Activated naive CD8-positive, alpha-beta T cell (primary cell): ENCODE data around the gene ABI3.

Experiments
- H3K27ac Mint-ChIP-seq: one replicate; pipeline ENCODE4 v1.8.0; 2021; ENCODE audit warnings: mixed read lengths
- H3K27me3 Mint-ChIP-seq: one replicate; pipeline ENCODE4 v1.8.0; 2021; ENCODE audit warnings: mixed read lengths
- H3K36me3 Mint-ChIP-seq: one replicate; pipeline ENCODE4 v1.8.0; 2021; ENCODE audit warnings: mixed read lengths
- H3K4me1 Mint-ChIP-seq: one replicate; pipeline ENCODE4 v1.8.0; 2021; ENCODE audit warnings: low read depth, mixed read lengths
- H3K4me3 Mint-ChIP-seq: one replicate; pipeline ENCODE4 v1.8.0; 2021; ENCODE audit warnings: mild to moderate bottlenecking, mixed read lengths
- H3K9me3 Mint-ChIP-seq: one replicate; pipeline ENCODE4 v1.8.0; 2021; ENCODE audit warnings: low read depth, mixed read lengths

The ABI3 gene

DNA sequence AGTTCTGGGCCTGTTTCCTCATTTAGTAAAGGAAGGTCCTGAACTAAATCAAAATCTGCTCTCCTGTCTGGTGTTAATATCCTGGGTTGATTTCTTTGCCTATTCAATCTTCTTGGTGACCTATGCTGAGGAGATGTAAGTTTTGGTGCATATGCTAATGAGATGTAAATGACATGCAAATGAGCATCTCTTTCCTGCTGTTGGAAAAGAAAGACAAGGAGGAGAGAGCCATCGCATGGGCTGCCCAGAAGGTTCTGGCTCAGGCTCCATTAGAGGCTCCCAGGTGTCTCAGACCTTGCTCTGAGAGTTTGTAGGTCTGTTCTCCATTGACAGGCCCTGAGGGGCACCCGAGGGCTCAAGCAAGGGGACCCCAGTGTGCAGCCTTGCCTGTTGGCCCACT, 3.3 kb downstream of the ABI3 start:
- H3K27ac Mint-ChIP-seq: peak overlapping the region; percentile 96
- no peaks in the 10 kb centered on the region for H3K27me3 Mint-ChIP-seq
- H3K36me3 Mint-ChIP-seq: peaks cover 14% of the 10 kb centered on the region
- H3K4me1 Mint-ChIP-seq: peaks cover 86% of the 10 kb centered on the region
- no peaks in the 10 kb centered on the region for H3K9me3 Mint-ChIP-seq
- peak overlapping the region; percentile 78 for H3K4me3 Mint-ChIP-seq

GRCh38 chr17:49214676-49215360, 4.3 kb downstream of the ABI3 start:
- Mint-ChIP-seq H3K4me3 (peak overlapping the region; percentile 78), H3K36me3 (peaks cover 14% of the 10 kb centered on the region), H3K9me3 (no peaks in the 10 kb centered on the region), H3K27me3 (no peaks in the 10 kb centered on the region), H3K27ac (peak overlapping the region; percentile 96), H3K4me1 (peaks cover 86% of the 10 kb centered on the region)

DNA sequence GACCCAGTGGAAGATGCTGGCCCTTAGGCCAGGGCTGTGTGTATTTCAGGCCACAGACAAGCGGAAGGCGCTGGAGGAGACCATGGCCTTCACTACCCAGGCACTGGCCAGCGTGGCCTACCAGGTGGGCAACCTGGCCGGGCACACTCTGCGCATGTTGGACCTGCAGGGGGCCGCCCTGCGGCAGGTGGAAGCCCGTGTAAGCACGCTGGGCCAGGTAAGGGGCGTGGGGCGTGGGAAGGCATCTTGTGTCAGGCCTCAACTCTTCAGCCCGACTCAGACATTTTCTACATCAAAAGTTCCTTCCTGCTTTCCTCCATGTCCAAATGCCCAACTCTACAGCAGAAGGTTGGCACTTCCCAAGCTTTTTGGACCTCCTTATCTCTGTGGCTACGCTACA, 6.0 kb downstream of the ABI3 start:
- Mint-ChIP-seq H3K9me3 (no peaks in the 10 kb centered on the region), H3K4me3 (peak overlapping the region; percentile 78), H3K27ac (peak overlapping the region; percentile 91), H3K36me3 (peaks cover 14% of the 10 kb centered on the region), H3K27me3 (no peaks in the 10 kb centered on the region), H3K4me1 (peaks cover 75% of the 10 kb centered on the region)

DNA sequence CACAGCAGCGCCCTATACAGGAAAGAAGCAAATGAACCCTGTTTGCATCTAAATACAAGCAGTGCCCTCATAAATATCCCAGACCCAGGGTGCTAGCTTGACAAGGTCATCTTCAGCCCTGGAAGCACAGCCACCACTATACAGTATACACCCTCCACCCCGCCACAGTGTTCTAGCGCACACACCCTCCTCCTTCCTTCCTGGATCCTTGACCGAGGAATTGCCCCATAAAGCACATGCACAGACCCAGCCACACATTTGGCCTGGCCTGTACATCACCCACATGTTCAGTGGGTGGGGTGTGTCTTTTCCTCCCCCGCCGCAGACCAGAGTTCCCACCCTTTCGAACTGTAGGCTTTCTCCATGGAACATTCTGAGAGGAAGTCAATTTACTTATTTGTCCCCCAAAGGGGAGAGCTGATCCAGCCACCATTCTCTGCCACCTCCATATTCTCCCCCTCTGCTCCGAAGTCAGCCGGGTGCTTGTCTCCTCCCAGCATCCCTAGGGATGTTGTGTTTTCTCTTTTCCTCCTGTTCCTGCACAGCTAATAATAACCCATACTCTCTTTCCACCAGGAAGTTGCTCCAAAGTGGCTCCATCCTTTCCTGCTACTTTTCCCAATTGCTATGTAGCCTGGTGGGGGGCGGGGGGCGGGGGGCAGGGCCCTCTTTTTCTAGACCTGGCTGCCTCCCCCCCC, 6.6 kb downstream of the ABI3 start:
- no peaks in the 10 kb centered on the region for H3K9me3 Mint-ChIP-seq
- H3K36me3 Mint-ChIP-seq: peaks cover 14% of the 10 kb centered on the region
- H3K4me3 Mint-ChIP-seq: peak overlapping the region; percentile 78

DNA sequence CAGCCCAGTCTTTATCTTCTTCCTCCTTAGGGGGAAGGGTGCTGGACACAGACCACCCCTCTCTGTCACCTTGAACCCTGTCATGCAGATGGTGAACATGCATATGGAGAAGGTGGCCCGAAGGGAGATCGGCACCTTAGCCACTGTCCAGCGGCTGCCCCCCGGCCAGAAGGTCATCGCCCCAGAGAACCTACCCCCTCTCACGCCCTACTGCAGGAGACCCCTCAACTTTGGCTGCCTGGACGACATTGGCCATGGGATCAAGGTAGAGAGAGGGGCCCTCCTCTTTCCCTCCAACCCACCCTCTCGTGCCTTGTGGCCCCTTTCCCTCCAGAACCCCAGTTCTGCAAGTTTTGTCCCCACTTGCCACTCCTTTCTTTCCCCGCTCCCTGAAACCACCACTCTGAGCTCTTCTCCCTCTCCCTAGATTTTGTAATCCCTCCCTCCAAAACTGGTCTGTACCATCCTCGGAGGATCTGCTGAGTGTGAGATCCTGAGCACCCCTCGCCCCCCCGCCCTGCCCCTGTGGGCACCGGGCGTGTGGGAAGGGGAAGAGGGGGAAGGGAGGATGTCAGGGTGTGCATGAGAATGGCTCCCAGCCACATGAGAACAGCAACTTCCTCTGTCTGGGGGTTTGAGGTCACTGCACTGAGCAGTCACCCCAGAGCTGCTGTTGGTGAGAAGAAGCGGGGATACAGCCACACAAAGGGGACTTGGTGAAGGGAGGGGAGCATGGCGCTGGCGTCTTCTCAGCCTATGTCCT, 7.3 kb downstream of the ABI3 start:
- no peaks in the 10 kb centered on the region for H3K9me3 Mint-ChIP-seq
- H3K4me1 Mint-ChIP-seq: peaks cover 66% of the 10 kb centered on the region
- H3K27ac Mint-ChIP-seq: peak overlapping the region; percentile 93
- H3K27me3 Mint-ChIP-seq: no peaks in the 10 kb centered on the region
- peak overlapping the region; percentile 81 for H3K4me3 Mint-ChIP-seq
- H3K36me3 Mint-ChIP-seq: peaks cover 14% of the 10 kb centered on the region

More for the DNA sequence above, 6.6 kb downstream of the ABI3 start:
- Mint-ChIP-seq H3K27me3 (no peaks in the 10 kb centered on the region), H3K4me1 (peaks cover 71% of the 10 kb centered on the region), H3K27ac (peak overlapping the region; percentile 91)

DNA sequence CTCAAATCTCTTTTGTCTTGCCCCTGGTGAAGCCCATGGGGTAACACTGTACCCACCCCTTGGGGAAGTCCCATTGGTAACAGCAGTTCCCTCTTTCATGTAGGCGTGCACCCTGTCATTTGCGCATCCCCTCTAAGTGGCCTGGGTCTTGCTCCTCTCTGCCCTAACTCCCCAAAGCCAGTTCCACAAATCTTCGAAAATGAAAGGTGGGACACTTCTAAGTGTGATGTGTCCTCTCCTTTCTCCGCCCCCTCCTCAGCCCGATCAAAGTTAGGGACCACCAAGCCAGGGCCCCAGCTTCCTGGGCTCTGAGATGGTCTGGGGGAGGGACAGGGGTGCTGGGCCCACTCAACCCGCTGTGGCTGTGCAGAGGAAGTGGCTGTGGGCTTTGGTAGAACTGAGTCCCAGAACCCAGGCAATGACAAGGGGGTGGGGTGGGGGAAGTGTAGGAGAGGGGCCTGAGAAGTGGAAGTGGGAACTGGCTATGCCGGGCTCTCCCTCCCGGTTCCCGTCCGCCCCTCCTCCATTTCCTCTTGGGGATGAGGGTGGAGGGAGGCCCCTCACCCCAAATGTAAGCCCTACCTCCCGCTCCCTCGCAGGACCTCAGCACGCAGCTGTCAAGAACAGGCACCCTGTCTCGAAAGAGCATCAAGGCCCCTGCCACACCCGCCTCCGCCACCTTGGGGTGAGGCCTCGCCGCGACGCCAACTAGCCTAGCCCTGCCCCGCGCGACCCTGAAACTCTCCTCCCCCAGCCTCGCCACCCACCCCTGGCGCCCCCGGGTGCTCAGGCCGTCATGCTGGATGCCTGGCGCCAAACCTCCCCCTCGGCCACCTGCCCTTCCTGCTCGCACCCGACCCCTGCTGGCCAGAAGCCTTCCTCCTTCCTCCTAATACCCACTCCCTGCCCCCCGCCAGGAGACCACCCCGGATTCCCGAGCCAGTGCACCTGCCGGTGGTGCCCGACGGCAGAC, 8.7 kb downstream of the ABI3 start:
- peak overlapping the region; percentile 72 for H3K4me3 Mint-ChIP-seq
- no peaks in the 10 kb centered on the region for H3K9me3 Mint-ChIP-seq
- peak overlapping the region; percentile 92 for H3K27ac Mint-ChIP-seq
- peaks cover 14% of the 10 kb centered on the region for H3K36me3 Mint-ChIP-seq
- no peaks in the 10 kb centered on the region for H3K27me3 Mint-ChIP-seq
- peaks cover 63% of the 10 kb centered on the region for H3K4me1 Mint-ChIP-seq

DNA sequence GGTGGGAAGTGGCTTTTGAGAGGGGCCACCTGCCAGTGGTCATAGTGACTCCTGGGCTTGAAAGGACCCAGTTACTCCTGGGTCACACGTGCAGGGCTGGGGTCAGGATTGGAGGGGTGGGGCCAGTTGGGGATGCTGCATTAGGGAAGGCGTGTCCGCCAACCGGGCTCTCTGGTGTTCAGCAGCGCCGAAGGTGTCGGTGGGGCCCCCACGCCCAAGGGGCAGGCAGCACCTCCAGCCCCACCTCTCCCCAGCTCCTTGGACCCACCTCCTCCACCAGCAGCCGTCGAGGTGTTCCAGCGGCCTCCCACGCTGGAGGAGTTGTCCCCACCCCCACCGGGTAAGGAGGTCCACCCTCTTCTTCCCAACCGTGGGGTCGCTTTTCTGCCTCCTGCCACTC, 9.5 kb downstream of the ABI3 start:
- H3K36me3 Mint-ChIP-seq: peaks cover 9% of the 10 kb centered on the region
- H3K27me3 Mint-ChIP-seq: no peaks in the 10 kb centered on the region
- H3K9me3 Mint-ChIP-seq: no peaks in the 10 kb centered on the region
- no peak overlapping the region for H3K4me3 Mint-ChIP-seq
- no peak overlapping the region for H3K27ac Mint-ChIP-seq
- H3K4me1 Mint-ChIP-seq: peaks cover 59% of the 10 kb centered on the region

DNA sequence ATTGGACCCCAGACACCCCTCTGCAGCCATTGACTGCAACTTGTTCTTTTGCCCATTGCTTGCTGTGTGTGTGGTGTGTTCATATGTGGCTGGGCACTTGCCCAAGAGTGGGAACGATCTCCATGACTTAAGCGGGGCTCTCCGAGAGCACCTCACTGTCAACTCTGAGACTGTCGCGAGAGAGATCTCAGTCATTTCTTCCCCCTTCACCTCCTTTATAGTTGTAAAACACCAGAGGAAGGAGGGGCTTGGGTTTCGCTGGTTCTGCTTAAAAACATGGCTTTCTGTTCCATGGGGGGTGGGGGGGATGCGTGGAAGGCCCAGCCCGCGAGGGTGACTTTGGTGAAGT, 12.6 kb downstream of the ABI3 start:
- H3K36me3 Mint-ChIP-seq: no peaks in the 10 kb centered on the region
- H3K27me3 Mint-ChIP-seq: peaks cover 2% of the 10 kb centered on the region
- peaks cover 35% of the 10 kb centered on the region for H3K4me1 Mint-ChIP-seq
- H3K4me3 Mint-ChIP-seq: peak overlapping the region; percentile 84
- H3K27ac Mint-ChIP-seq: no peak overlapping the region
- no peaks in the 10 kb centered on the region for H3K9me3 Mint-ChIP-seq

- Mint-ChIP-seq H3K27me3 (peaks cover 2% of the 10 kb centered on the region), H3K9me3 (no peaks in the 10 kb centered on the region), H3K4me3 (peak overlapping the region; percentile 84), H3K36me3 (no peaks in the 10 kb centered on the region), H3K27ac (no peak overlapping the region), H3K4me1 (peaks cover 31% of the 10 kb centered on the region)
Measured at GRCh38 chr17:49223517-49224197, 13.2 kb downstream of the ABI3 start.

DNA sequence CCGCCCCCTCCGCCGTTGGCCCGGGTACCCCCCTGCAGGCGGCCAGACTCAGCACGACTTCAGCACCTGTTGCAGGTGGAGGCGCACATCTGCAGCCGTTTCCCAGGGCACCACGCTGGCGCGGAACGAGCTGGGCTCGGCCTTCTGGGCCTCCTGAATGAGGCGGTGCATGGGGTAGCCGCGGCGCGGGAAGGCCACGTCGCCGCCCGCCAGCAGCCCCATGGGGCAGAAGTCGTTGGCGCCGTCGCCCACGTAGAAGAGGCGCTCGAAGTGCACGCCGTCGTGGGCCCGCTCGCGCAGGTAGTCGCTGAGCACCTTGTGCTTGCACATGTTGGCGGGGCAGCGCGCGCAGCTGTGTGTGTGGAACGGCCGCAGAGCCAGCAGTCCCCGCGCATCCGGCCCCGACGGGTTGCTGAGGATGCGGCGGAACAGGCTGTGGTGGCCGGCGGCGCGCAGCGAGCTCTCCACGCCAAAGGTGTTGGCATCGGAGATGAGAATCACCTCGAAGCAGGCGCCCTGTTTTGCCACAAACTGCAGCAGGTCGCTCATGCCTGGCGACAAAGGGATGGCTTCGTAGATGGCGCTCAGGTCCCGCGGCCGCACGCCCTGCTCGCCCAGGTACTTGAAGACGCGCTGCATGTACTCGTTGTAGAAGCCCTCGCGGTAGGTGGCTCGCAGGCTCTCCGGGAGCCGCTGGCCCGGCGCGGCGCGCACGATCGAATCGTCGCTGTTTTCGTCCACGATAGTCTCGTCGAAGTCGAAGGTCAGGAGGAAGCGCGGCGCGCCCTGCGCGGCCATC, 13.9 kb downstream of the ABI3 start:
- no peaks in the 10 kb centered on the region for H3K9me3 Mint-ChIP-seq
- H3K27ac Mint-ChIP-seq: no peak overlapping the region
- H3K4me3 Mint-ChIP-seq: peak overlapping the region; percentile 70
- peaks cover 24% of the 10 kb centered on the region for H3K4me1 Mint-ChIP-seq
- H3K27me3 Mint-ChIP-seq: peaks cover 2% of the 10 kb centered on the region
- no peaks in the 10 kb centered on the region for H3K36me3 Mint-ChIP-seq

DNA sequence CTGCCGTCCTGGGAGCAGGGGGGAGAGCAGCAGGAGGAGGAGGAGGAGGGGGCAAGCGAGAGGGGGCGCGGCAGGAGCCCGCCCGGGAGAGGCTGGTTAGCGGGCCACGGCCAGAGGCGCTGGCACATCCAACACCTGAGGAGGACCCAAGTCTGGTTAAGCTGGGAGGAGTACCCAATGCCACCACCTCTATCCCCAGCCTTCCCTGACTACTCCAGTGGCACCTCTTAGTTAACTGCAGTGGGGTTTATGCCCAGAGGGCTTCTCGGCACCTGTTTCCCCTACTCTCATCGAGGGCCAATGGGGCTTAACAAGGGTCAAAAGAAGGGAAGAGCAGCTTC, 14.5 kb downstream of the ABI3 start:
- peak overlapping the region; percentile 70 for H3K4me3 Mint-ChIP-seq
- no peaks in the 10 kb centered on the region for H3K36me3 Mint-ChIP-seq
- H3K4me1 Mint-ChIP-seq: peaks cover 23% of the 10 kb centered on the region
- no peaks in the 10 kb centered on the region for H3K9me3 Mint-ChIP-seq
- peaks cover 5% of the 10 kb centered on the region for H3K27me3 Mint-ChIP-seq
- no peak overlapping the region for H3K27ac Mint-ChIP-seq

DNA sequence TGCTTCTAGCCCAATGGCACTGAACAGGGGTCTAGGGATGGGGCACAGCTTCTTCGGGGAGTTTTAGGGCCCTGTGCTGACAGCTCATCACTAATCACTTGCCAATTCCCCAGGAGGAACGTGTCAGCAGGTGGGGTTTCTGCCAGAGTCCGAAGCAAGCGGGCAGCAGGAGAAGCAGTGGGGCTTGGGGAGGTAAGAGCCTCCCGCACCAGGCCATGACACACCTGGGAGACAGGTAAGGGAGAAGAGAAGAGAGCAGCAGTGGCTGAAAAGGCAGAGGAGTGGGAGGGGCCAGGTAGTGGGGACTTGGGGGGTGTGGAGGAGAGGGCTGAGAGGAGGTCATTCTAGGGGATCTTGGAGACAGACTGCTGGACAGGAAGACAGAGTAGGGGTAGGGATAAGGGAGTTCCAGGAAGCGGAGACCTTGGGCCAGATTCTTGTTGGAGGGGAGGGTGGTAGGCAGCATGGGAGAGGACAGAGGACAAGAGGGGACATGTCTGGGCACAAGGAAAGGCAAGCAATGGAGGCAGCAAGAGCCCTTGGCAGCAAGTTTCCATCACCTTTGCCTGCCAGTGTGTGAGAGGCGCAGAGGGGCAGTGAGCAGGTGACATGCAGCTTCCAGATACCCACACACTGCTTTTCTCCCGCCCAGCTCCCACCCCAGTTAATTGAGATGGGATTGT, 15.2 kb downstream of the ABI3 start:
- Mint-ChIP-seq H3K27ac (no peak overlapping the region), H3K4me1 (peaks cover 20% of the 10 kb centered on the region), H3K9me3 (no peaks in the 10 kb centered on the region), H3K27me3 (peaks cover 5% of the 10 kb centered on the region), H3K4me3 (peak overlapping the region; percentile 35), H3K36me3 (no peaks in the 10 kb centered on the region)

DNA sequence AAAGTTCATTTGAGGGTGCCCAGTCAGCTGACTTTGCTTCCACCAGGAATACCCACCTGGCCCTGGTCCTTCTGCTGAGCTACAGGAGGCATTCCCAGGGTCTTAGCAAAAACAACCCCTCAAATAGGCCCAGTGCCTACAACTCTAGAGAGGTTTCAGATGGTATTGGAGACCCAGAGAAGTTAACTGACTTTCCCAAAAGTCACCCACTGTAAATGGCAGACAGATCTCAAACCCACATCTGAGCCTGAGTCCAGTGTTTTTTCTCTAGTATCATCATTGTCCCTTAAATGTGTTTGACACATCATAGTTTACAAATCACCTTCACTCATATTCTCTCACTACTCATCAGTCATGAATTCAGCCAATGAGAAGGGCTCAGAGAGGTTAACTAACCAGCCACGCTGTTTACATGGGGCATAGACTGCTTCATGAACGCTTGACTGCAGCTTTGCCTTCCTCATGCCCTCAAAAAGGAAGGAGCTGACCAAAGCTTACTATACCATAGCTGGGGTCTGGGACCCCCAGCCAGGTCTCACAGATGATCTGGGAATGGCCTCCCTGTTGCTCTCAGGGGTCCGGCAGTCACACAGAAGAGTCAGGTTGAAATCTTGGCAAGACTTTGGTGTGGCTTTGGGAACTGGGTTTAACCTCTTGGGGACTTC, 16.4 kb downstream of the ABI3 start:
- no peaks in the 10 kb centered on the region for H3K9me3 Mint-ChIP-seq
- H3K27ac Mint-ChIP-seq: no peak overlapping the region
- H3K4me1 Mint-ChIP-seq: peaks cover 25% of the 10 kb centered on the region
- H3K36me3 Mint-ChIP-seq: no peaks in the 10 kb centered on the region
- no peak overlapping the region for H3K4me3 Mint-ChIP-seq
- H3K27me3 Mint-ChIP-seq: peaks cover 5% of the 10 kb centered on the region
